ENCODE data around the gene MYO15B.
A peak's percentile ranks its signal among the peaks of the same experiment; 100 is the strongest.
"Not testable (repeated sequence)": the region's sequence is repeated elsewhere in the genome, so short reads cannot be mapped to it uniquely, and the experiment has no call there.

MYO15B gene

DNA sequence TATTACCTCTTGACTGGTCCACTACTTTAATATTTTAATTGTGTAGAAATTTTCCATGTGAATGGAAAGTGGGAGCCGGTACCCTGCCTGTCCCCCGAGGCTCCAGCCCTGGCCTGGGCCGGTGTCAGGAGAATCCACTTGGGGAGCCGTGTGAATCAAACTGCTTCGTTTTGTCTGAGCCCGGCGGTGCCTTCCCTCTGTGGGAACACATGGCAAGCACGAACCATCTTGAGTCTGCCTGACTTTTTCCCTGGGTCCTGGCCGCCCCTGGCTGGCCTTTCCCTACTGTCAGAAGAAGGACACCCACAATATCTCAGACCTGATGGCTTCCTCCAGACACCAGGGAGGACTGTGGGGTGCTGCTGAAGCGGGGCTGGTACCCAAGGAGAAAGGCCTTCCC, 12.4 kb upstream of the MYO15B start:
- no peak overlapping the region for H3K4me3 ChIP-seq (ENCODE audit: low read depth, low read length)
- DNase-seq (ENCODE audit: low read depth) = no peak
- TF ChIP-seq, protein P1, sequence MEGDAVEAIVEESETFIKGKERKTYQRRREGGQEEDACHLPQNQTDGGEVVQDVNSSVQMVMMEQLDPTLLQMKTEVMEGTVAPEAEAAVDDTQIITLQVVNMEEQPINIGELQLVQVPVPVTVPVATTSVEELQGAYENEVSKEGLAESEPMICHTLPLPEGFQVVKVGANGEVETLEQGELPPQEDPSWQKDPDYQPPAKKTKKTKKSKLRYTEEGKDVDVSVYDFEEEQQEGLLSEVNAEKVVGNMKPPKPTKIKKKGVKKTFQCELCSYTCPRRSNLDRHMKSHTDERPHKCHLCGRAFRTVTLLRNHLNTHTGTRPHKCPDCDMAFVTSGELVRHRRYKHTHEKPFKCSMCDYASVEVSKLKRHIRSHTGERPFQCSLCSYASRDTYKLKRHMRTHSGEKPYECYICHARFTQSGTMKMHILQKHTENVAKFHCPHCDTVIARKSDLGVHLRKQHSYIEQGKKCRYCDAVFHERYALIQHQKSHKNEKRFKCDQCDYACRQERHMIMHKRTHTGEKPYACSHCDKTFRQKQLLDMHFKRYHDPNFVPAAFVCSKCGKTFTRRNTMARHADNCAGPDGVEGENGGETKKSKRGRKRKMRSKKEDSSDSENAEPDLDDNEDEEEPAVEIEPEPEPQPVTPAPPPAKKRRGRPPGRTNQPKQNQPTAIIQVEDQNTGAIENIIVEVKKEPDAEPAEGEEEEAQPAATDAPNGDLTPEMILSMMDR (IDR thresholded peaks at IDR 0.05; ENCODE audit: insufficient read depth, low read depth, low read length, missing control alignments) = no peak

DNA sequence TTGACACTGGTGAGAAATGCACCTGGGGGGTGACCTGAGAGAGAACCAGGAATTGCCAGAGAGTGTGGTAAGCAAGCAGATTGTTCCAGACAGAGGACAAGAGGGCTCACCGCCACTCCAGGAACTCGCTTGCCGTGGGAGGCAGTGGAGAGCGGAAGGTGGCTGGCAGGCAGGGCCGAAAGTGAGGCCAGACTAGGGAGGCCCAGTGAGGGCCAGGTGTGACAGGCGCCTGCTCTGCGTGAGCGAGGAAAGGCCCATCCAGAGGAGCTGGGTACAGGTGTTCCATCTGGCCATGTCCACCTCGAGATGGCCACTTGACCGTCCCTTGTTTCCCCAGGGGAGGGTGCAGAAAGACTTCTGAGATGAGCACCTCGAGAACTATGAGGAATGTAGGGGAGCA, 11.9 kb upstream of the MYO15B start:
- H3K4me3 ChIP-seq (ENCODE audit: low read depth, low read length) = no peak overlapping the region
- TF ChIP-seq, protein P1 (IDR thresholded peaks at IDR 0.05; ENCODE audit: insufficient read depth, low read depth, low read length, missing control alignments) = no peak
- DNase-seq (ENCODE audit: low read depth) = no peak

DNA sequence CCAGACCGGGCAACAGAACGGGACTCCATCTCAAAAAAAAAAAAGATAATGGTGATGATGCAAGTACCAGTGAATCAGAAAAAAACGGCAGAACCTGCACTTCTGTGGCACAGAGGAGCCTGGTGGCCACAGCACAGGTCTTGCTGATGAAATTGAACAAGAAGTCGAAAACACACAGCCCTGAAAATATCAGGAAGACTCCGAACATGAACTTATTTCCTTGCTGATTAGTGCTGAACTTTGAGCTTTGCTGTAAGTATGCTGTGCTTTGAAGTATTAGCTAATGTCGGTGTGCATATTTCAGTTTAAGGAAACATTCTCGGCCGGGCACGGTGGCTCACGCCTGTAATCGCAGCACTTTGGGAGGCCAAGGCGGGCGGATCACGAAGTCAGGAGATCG, 10.9 kb upstream of the MYO15B start:
- H3K4me3 ChIP-seq (ENCODE audit: low read depth, low read length) = no peak overlapping the region
- DNase-seq (ENCODE audit: low read depth) = no peak
- TF ChIP-seq, protein P1 (IDR thresholded peaks at IDR 0.05; ENCODE audit: insufficient read depth, low read depth, low read length, missing control alignments) = no peak

DNA sequence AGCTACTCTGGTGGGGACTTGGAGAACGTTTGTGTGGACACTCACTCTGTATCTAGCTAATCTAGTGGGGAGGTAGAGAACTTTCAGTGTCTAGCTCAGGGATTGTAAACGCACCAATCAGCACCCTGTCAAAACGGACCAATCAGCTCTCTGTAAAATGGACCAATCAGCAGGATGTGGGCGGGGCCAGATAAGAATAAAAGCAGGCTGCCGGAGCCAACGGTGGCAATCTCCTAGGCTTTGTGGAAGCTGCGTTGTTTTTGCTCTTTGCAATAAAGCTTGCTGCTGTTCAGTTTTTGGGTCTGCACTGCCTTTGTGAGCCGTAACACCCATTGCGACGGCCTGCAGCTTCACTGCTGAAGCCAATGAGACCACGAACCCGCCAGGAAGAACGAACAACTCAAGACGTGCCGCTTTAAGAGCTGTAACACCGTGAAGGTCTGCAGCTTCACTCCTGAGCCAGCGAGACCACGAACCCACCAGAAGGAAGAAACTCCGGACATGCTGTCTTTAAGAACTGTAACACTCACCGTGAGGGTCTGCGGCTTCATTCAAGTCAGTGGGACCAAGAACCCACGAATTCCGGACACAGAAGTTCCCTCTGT, 6.4 kb upstream of the MYO15B start:
- not testable (repeated sequence) for H3K4me3 ChIP-seq (ENCODE audit: low read depth, low read length); DNase-seq (ENCODE audit: low read depth)

DNA sequence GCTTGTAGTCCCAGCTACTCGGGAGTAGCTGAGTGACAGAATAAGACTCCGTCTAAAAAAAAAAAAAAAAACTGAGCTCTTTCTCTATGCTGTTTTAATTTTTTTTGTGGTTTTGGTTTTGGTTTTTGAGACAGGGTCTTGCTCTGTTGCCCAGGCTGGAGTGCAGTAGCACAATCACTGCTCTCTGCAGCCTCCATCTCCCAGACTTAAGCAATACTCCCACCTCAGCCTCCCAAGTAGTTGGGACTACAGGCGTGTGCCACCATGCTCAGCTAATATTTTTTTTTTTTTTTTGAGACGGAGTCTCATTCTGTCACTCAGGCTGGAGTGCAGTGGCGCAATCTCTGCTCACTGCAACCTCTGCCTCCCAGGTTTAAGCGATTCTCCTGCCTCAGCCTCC, 4.4 kb upstream of the MYO15B start:
- H3K4me3 ChIP-seq (ENCODE audit: low read depth, low read length); DNase-seq (ENCODE audit: low read depth): not testable (repeated sequence)

DNA sequence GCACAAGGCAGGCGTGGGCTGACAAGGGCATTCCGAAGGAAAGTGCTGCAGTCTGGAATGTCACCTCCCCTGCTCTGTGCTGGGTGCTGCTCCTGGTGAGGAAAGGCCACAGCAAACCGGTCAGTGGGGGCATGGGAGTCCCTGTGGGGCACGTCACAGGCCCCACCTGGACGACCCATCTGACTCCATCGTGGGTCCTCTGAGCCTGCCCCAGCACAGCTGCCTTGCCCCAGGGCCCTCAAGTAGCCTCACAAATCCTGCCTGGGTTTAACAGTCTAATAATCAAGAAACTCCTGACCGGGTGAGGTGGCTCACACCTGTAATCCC, 2.8 kb upstream of the MYO15B start:
- no peak for DNase-seq (ENCODE audit: low read depth)
- no peak overlapping the region for H3K4me3 ChIP-seq (ENCODE audit: low read depth, low read length)
- TF ChIP-seq, protein P1 (IDR thresholded peaks at IDR 0.05; ENCODE audit: insufficient read depth, low read depth, low read length, missing control alignments) = no peak

DNA sequence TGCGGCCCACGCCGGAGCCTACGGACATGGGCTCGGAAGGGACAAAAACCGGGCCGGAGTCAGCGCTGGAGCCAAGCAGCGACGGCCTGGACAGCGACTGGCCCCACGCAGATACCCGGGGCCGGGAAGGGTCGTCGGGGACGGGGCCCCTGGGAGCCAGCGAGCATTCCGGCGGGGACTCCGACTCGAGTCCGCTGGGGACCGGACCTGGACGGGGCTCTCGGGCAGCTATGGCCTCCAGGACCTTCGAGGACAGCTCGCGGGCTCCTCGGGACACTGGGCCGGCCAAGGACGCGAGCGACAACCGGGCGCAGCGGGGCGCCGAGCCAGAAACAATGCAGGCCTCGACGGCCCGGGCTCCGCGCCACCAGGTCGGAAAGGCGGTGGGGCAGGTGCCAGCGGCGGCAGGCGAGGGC, 1.0 kb downstream of the MYO15B start:
- TF ChIP-seq, protein P1 (IDR thresholded peaks at IDR 0.05; ENCODE audit: insufficient read depth, low read depth, low read length, missing control alignments) = no peak

DNA sequence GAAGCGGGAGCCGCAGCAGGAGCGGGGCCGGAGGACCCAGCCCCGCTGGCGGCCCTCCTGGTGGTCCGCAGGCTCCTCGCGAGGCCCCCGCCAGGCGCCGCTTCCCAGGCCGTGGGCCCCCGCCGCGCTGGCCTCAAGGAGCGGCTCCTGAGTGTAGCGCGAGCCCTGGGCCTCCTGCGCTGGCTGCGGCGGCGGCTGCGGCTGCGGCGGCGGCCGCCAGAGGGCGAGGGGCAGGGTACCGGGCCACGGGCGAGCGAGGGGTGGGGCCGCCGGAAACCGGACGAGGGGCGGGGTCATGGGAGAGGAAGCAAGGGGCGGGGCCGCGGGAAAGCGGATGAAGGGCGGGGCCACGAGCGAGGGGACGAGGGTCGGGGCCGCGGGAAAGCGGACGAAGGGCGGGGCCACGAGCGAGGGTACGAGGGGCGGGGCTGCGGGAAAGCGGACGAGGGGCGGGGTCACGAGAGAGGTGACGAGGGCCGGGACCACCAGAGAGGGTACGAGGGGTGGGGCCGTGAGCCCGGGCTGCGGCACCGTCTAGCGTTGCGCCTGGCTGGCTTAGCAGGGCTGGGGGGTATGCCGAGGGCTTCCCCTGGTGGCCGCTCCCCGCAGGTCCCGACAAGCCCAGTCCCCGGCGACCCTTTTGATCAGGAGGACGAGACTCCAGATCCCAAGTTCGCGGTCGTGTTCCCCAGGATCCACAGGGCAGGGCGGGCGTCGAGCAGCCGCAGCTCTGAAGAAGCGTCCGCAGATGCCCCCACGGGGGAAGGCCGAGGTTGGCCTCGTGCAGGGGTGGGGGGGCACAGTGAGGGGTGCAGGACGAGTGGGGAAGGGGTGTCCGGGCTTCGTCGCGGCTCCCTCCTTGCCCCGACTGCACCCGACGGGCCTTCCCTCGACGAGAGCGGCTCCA, 1.7 kb downstream of the MYO15B start:
- TF ChIP-seq, protein P1 (IDR thresholded peaks at IDR 0.05; ENCODE audit: insufficient read depth, low read depth, low read length, missing control alignments) = peak; percentile 65
- peak overlapping the region; percentile 52 for H3K4me3 ChIP-seq (ENCODE audit: low read depth, low read length)
- DNase-seq (ENCODE audit: low read depth) = peak; percentile 94

More for the DNA sequence above, 1.0 kb downstream of the MYO15B start:
- DNase-seq (ENCODE audit: low read depth) = peak; percentile 13
- H3K4me3 ChIP-seq (ENCODE audit: low read depth, low read length) = peak overlapping the region; percentile 38
